HepG2 (cell line): ENCODE data around the gene CYP4F8. TPM values are rescaled to one million over a fixed set of nuclear protein-coding genes. Genes with fewer than 3 reads are reported as not detected.

ENCODE experiments used
- ATAC-seq: fragments of 200-7000 bp; cut with Tn5 transposase; 3 replicates; pipeline ENCODE4 v1.9.1; 2020; ENCODE audit warnings: mild to moderate bottlenecking, moderate library complexity
- BruUV-seq: library from RNA; stranded (reverse); fragments of 400-500 nt; replicated peaks from 2 replicates; lab custom pipeline; 2021; lab: Mats Ljungman, UMichigan
- CTCF ChIA-PET: fragments of 300-600 bp; formaldehyde crosslinking; extraction: SDS; loops from one replicate; lab custom pipeline; 2021; ENCODE audit warnings: low total read pairs, inconsistent platforms, low intra/inter-chr PET ratio; lab: Yijun Ruan, JAX
- POLR2A ChIA-PET: fragments of 350-600 bp; sonication (Branson Sonifier 250); formaldehyde crosslinking; loops from one replicate; lab custom pipeline; 2020; ENCODE audit warnings: antibody characterized with exemption, inconsistent platforms; lab: Yijun Ruan, JAX
- DNase-seq: peaks from one replicate; pipeline ENCODE4 v3.0.0-alpha.2; 2015; ENCODE audit warnings: low spot score
- FAIRE-seq: peaks from 3 replicates; lab custom pipeline; 2011; peaks lifted over from hg19 to GRCh38; lab: Jason Lieb, UNC
- H2AFZ ChIP-seq: one replicate; pipeline ENCODE4 v1.6.1; 2011; ENCODE audit warnings: low read length, inconsistent platforms
- H3K27ac ChIP-seq: fragments of 300-600 bp; 3 replicates; pipeline ENCODE4 v1.8.0; 2011; ENCODE audit warnings: mixed run types, mild to moderate bottlenecking, mixed read lengths, low read length, inconsistent platforms; ENCODE audit not compliant: insufficient read depth; ENCODE audit errors: extremely low read length
- H3K27me3 ChIP-seq, 2 experiments: fragments of 200-600 bp in 1 of 2; 2 replicates in 1 of 2; 3 replicates in 1 of 2; pipeline versions ENCODE4 v1.6.0 to v1.8.0; 2011; ENCODE audit warnings: low read length in 2 of 2, mild to moderate bottlenecking in 2 of 2, moderate library complexity in 2 of 2, inconsistent platforms in 1 of 2; ENCODE audit not compliant: insufficient read depth in 2 of 2, control insufficient read depth in 1 of 2
- H3K36me3 ChIP-seq, 2 experiments: fragments of 200-600 bp in 1 of 2; replicated peaks in 1 of 2; 2 replicates in 1 of 2; 3 replicates in 1 of 2; pipeline versions ENCODE4 v1.5.1 to v1.8.0; 2011; ENCODE audit warnings: low read length in 2 of 2, inconsistent platforms in 1 of 2; ENCODE audit not compliant: insufficient read depth in 2 of 2, control insufficient read depth in 1 of 2
- H3K4me1 ChIP-seq: 2 replicates; pipeline ENCODE4 v1.5.1; 2012; ENCODE audit warnings: low read length, inconsistent platforms; ENCODE audit not compliant: insufficient read depth
- H3K4me2 ChIP-seq: 2 replicates; pipeline ENCODE4 v1.6.0; 2011; ENCODE audit warnings: low read depth, low read length, inconsistent platforms
- H3K4me3 ChIP-seq, 3 experiments: fragments of 200-600 bp in 1 of 3; sonication (generic), shearing (Covaris generic) in 1 of 3; replicated peaks in 1 of 3; 2 replicates each; pipeline ENCODE4 v1.5.1; 2011 to 2016; ENCODE audit warnings: low read length in 3 of 3, inconsistent platforms in 2 of 3, low read depth in 2 of 3, mild to moderate bottlenecking in 2 of 3, control low read depth in 1 of 3, mixed read lengths in 1 of 3; ENCODE audit not compliant: insufficient read depth in 1 of 3
- H3K79me2 ChIP-seq: one replicate; pipeline ENCODE4 v1.6.1; 2011; ENCODE audit warnings: low read length, inconsistent platforms; ENCODE audit not compliant: insufficient read depth
- H3K9ac ChIP-seq: 2 replicates; pipeline ENCODE4 v1.6.0; 2011; ENCODE audit warnings: mild to moderate bottlenecking, low read depth, low read length, inconsistent platforms; ENCODE audit not compliant: insufficient read depth
- H3K9me3 ChIP-seq: 2 replicates; pipeline ENCODE4 v1.5.1; 2012; ENCODE audit warnings: mild to moderate bottlenecking, low read length
- H4K20me1 ChIP-seq: 2 replicates; pipeline ENCODE4 v1.6.0; 2011; ENCODE audit warnings: inconsistent platforms, mild to moderate bottlenecking, low read length, moderate library complexity; ENCODE audit not compliant: insufficient read depth
- AKNA ChIP-seq: sonication (generic); formaldehyde crosslinking; IDR thresholded peaks from 2 replicates; pipeline ENCODE4 v1.4.0; 2020; ENCODE audit warnings: missing genetic modification reagents, borderline replicate concordance
- ESRRA ChIP-seq: sonication (generic); formaldehyde crosslinking; IDR thresholded peaks from 2 replicates; pipeline ENCODE4 v1.5.1; 2020; ENCODE audit warnings: mild to moderate bottlenecking, low read depth, missing genetic modification reagents
- FOXP1 ChIP-seq, 2 experiments: fragments of 450-650 bp in 1 of 2; IDR thresholded peaks; 2 replicates each; pipeline ENCODE4 v1.6.1; 2017 to 2018; ENCODE audit warnings: antibody characterized with exemption in 1 of 2
- GATAD2A ChIP-seq: IDR thresholded peaks from 2 replicates; pipeline ENCODE4 v1.6.1; 2016
- MEF2D ChIP-seq: sonication (generic); formaldehyde crosslinking; IDR thresholded peaks from 2 replicates; pipeline ENCODE4 v1.5.1; 2020; ENCODE audit warnings: mild to moderate bottlenecking, missing genetic modification reagents
- RBFOX2 ChIP-seq: fragments of 200-400 bp; formaldehyde crosslinking; IDR thresholded peaks from 2 replicates; pipeline ENCODE4 v1.6.1; 2017; ENCODE audit warnings: low read depth, mild to moderate bottlenecking, low read length
- WGBS: methylation state at CpG from one replicate; pipeline ENCODE4 v1.1.6; 2017; ENCODE audit warnings: low lambda C conversion rate; 5-methylcytosine and 5-hydroxymethylcytosine counted together
- in situ Hi-C: cut with HindIII; loops from 2 replicates; pipeline ENCODE4 v1.10.0; 2017; ENCODE audit warnings: low pct_unique_long_range_greater_than_20kb; ENCODE audit not compliant: extremely low pct_ligation_motif_present
- intact Hi-C: fragments of 100-400 bp; cut with micrococcal nuclease; formaldehyde crosslinking; loops from one replicate; pipeline ENCODE4 v1.10.0; 2022; ENCODE audit not compliant: unreplicated experiment
- polyA plus RNA-seq, 8 experiments: library from polyadenylated mRNA; depleted of rRNA in 3 of 8; stranded (reverse) in 7 of 8; unstranded in 1 of 8; fragments of >200 nt; fragmentation: Illumina TruSeq in 4 of 8; extraction: Trizol in 4 of 8; gene quantifications; 2 replicates each; pipeline versions ENCODE4 v1.2.1 to v1.2.3, GENCODE V29; 2011 to 2016; ENCODE audit warnings: low read depth in 4 of 8, missing spikeins in 1 of 8, mixed read lengths in 1 of 8; ENCODE audit not compliant: insufficient read depth in 1 of 8
- total RNA-seq, 5 experiments: library from RNA; depleted of rRNA; stranded (reverse); fragments of >200 nt; fragmentation: Illumina TruSeq; extraction: Trizol; gene quantifications; 2 replicates each; pipeline ENCODE4 v1.2.3, GENCODE V29; 2016; ENCODE audit warnings: low read depth in 1 of 5

The CYP4F8 gene
- total and polyA plus RNA-seq, 2 of the 13 experiments (the other 11 are each of a cell fraction or from before 2014, with no cell fraction given) = not detected

GRCh38 chr19:15643387-15643786 is 28.4 kb downstream of the CYP4F8 start (continued):
- TF ChIP-seq FOXP1 (IDR thresholded peaks at IDR 0.05) = no peak
- peak; percentile 65 for TF ChIP-seq FOXP1 (CRISPR knock-in tag; IDR thresholded peaks at IDR 0.05)
- TF ChIP-seq GATAD2A = peak; percentile 70
- no peak for TF ChIP-seq AKNA

- no peak for FAIRE-seq
- 92% methylated on average over 3 of the region's 3 CpGs for WGBS
- H3K9ac ChIP-seq = no peak overlapping the region
These were observed 29.2 kb downstream of the CYP4F8 start for GRCh38 chr19:15644066-15644741.

More at GRCh38 chr19:15644066-15644741, 29.2 kb downstream of the CYP4F8 start:
- Histone ChIP-seq H3K9me3 (no peaks in the 10 kb centered on the region), H2AFZ (no peak overlapping the region), H3K4me1 (peaks cover 76% of the 10 kb centered on the region), H4K20me1 (no peaks in the 10 kb centered on the region; the same call in 1 of the 2 replicates), H3K27me3 (no peaks in the 10 kb centered on the region), H3K27ac (no peak overlapping the region), H3K4me2 (peak overlapping the region; percentile 61), H3K79me2 (peaks cover 32% of the 10 kb centered on the region), H3K36me3 (peaks cover 3 to 14% of the 10 kb centered on the region in 2 experiments; a peak in 4 of 5 replicates), H3K4me3 (0 out of 6 replicates have a peak overlapping the region, but pooled peaks of 1 of the 3 experiments have one; percentile 34)
- no peak for ATAC-seq
- ChIA-PET POLR2A (interaction anchor here (1.0 to 1.6 kb wide), 3 partner anchors 9 to 193 kb away, joined by 3 to 5 read pairs (median 4); partner anchors contain the start of gene CYP4F12), CTCF (no interaction called here)
- intact Hi-C loops = no loop called here
- in situ Hi-C loops = loop anchor here (25.0 kb wide), 1 partner anchor 518 kb away; the partner anchor contains the start of gene CIB3
- no TSS peak for BruUV-seq
- TF ChIP-seq MEF2D (CRISPR knock-in tag) (no peak), RBFOX2 (0 out of 2 replicates have a peak, but pooled peaks have one; percentile 11), ESRRA (CRISPR knock-in tag) (no peak)
- TF ChIP-seq, all 625 proteins: peak for 1
- no peak for DNase-seq
